Ascending aorta (tissue), 2 donors: Measurements from ENCODE around the gene FIG4. TPM values are rescaled to one million over a fixed set of nuclear protein-coding genes. Genes with fewer than 3 reads are reported as not detected.
"Not testable (repeated sequence)": the region's sequence is repeated elsewhere in the genome, so short reads cannot be mapped to it uniquely, and the experiment has no call there.

ENCODE experiments used
- DNase-seq, 2 donors: peaks; one replicate each; pipeline ENCODE4 v3.0.0-alpha.2; 2019; ENCODE audit warnings: low spot score in 2 of 2
- H3K27ac ChIP-seq, 2 donors: fragments of 200-600 bp; sonication (generic); one replicate each; pipeline ENCODE4 v1.5.1; 2016 to 2017; ENCODE audit warnings: mild to moderate bottlenecking in 1 of 2
- H3K27me3 ChIP-seq: fragments of 200-600 bp; sonication (generic); one replicate; pipeline ENCODE4 v1.5.1; 2017
- H3K36me3 ChIP-seq, 2 donors: fragments of 200-600 bp; sonication (generic); one replicate each; pipeline ENCODE4 v1.5.1; 2016
- H3K4me1 ChIP-seq, 2 donors: fragments of 200-600 bp; sonication (generic); one replicate each; pipeline ENCODE4 v1.5.1; 2016 to 2017; ENCODE audit warnings: mild to moderate bottlenecking in 1 of 2
- H3K4me3 ChIP-seq, 2 donors: fragments of 200-600 bp; sonication (generic); one replicate each; pipeline ENCODE4 v1.5.1; 2016 to 2017; ENCODE audit warnings: mild to moderate bottlenecking in 1 of 2
- H3K9me3 ChIP-seq, 2 donors: fragments of 200-600 bp; sonication (generic); one replicate each; pipeline ENCODE4 v1.5.1; 2016
- intact Hi-C: fragments of 100-400 bp; cut with DNase I; formaldehyde crosslinking; loops from one replicate; pipeline ENCODE4 v1.15.1; 2023
- total RNA-seq: library from RNA; depleted of rRNA; stranded (reverse); fragments of >200 nt; gene quantifications from one replicate; pipeline ENCODE4 v1.1.0, GENCODE V29; 2016
- TF ChIP-seq, protein P1 (sequence below), 3 experiments: fragments of 200-600 bp in 2 of 3; fragments of 450-650 bp in 1 of 3; sonication (generic) in 2 of 3; IDR thresholded peaks; one replicate each; pipeline ENCODE4 v1.5.1; 2016 to 2019; ENCODE audit warnings: antibody characterized with exemption in 3 of 3, mild to moderate bottlenecking in 1 of 3, moderate library complexity in 1 of 3

FIG4 gene
- total RNA-seq, 1 donor from 2014 or later, result 27.9 TPM

- H3K4me1 ChIP-seq, result peaks cover 0 to 17% of the 10 kb centered on the region in 2 donors
- no peaks in the 10 kb centered on the region for H3K27me3 ChIP-seq
- H3K9me3 ChIP-seq, result no peaks in the 10 kb centered on the region
- DNase-seq, result no peak
- peaks cover 0 to 9% of the 10 kb centered on the region in 2 donors for H3K36me3 ChIP-seq
- peak overlapping the region; percentile 82 for H3K27ac ChIP-seq
- TF ChIP-seq, protein P1, sequence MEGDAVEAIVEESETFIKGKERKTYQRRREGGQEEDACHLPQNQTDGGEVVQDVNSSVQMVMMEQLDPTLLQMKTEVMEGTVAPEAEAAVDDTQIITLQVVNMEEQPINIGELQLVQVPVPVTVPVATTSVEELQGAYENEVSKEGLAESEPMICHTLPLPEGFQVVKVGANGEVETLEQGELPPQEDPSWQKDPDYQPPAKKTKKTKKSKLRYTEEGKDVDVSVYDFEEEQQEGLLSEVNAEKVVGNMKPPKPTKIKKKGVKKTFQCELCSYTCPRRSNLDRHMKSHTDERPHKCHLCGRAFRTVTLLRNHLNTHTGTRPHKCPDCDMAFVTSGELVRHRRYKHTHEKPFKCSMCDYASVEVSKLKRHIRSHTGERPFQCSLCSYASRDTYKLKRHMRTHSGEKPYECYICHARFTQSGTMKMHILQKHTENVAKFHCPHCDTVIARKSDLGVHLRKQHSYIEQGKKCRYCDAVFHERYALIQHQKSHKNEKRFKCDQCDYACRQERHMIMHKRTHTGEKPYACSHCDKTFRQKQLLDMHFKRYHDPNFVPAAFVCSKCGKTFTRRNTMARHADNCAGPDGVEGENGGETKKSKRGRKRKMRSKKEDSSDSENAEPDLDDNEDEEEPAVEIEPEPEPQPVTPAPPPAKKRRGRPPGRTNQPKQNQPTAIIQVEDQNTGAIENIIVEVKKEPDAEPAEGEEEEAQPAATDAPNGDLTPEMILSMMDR (IDR thresholded peaks at IDR 0.05), result no peak
- H3K4me3 ChIP-seq, result no peak overlapping the region
- intact Hi-C loops, result no loop called here
Measured at GRCh38 chr6:109722564-109723254, 31.6 kb downstream of the FIG4 start.

DNA sequence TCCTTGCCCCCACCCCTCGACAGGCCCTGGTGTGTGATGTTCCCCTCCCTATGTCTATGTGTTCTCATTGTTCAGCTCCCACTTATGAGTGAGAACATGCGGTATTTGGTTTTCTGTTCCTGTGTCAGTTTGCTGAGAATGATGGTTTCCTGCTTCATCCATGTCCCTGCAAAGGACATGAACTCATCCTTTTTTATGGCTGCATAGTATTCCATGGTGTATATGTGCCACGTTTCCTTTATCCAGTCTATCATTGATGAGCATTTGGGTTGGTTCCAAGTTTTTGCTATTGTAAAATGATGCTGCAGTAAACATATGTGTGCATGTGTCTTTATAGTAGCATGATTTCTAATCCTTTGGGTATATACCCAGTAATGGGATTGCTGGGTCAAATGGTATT, 34.2 kb downstream of the FIG4 start:
- H3K36me3 ChIP-seq, intact Hi-C loops, DNase-seq, H3K4me3 ChIP-seq, H3K27me3 ChIP-seq, H3K9me3 ChIP-seq, H3K27ac ChIP-seq: not testable (repeated sequence)
- peaks cover 0 to 17% of the 10 kb centered on the region in 2 donors for H3K4me1 ChIP-seq

GRCh38 chr6:109736273-109737025, 45.4 kb downstream of the FIG4 start:
- no peak for DNase-seq
- Histone ChIP-seq H3K36me3 (peaks cover 21 to 53% of the 10 kb centered on the region in 2 donors), H3K9me3 (no peaks in the 10 kb centered on the region), H3K4me1 (no peaks in the 10 kb centered on the region), H3K4me3 (no peak overlapping the region), H3K27me3 (no peaks in the 10 kb centered on the region), H3K27ac (no peak overlapping the region)
- TF ChIP-seq, protein P1 (IDR thresholded peaks at IDR 0.05), result no peak
- intact Hi-C loops, result no loop called here

- Histone ChIP-seq H3K36me3 (peaks cover 23 to 58% of the 10 kb centered on the region in 2 donors), H3K27ac (no peak overlapping the region), H3K9me3 (no peaks in the 10 kb centered on the region), H3K27me3 (no peaks in the 10 kb centered on the region), H3K4me3 (no peak overlapping the region), H3K4me1 (no peaks in the 10 kb centered on the region)
- TF ChIP-seq, protein P1 (IDR thresholded peaks at IDR 0.05), result no peak
- DNase-seq, result no peak
- intact Hi-C loops, result no loop called here
Measured at GRCh38 chr6:109738255-109738654, 47.2 kb downstream of the FIG4 start.

DNA sequence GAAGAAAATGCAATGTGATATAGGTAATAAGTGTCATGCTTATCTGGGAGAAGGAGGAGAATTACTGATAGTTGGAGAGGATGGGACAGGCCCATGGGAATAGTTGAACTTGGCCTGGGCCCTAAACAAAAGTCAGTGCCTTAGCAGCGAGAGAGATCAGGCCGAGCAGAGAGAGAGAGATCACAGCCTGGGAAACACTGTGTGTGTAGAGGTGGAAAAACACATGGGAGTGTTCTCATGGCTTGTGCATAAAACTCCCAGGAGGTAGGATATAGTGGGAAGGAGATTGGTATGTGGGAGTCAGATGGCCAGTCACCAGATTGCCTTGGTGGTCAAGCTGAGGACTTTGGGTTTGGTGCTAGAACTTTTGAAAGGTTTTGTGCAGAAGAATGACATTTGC, 47.6 kb downstream of the FIG4 start:
- TF ChIP-seq, protein P1 (IDR thresholded peaks at IDR 0.05), result no peak

GRCh38 chr6:109739686-109740085, 48.6 kb downstream of the FIG4 start:
- Histone ChIP-seq H3K4me1 (no peaks in the 10 kb centered on the region), H3K4me3 (no peak overlapping the region), H3K27me3 (no peaks in the 10 kb centered on the region), H3K27ac (no peak overlapping the region), H3K36me3 (peaks cover 28 to 72% of the 10 kb centered on the region in 2 donors), H3K9me3 (no peaks in the 10 kb centered on the region)
- no peak for DNase-seq
- TF ChIP-seq, protein P1 (IDR thresholded peaks at IDR 0.05), result no peak
- intact Hi-C loops, result no loop called here

More for the DNA sequence above, 47.6 kb downstream of the FIG4 start:
- H3K4me3 ChIP-seq, result no peak overlapping the region
- H3K4me1 ChIP-seq, result no peaks in the 10 kb centered on the region
- no peak overlapping the region for H3K27ac ChIP-seq
- intact Hi-C loops, result no loop called here
- H3K36me3 ChIP-seq, result peaks cover 26 to 63% of the 10 kb centered on the region in 2 donors
- H3K27me3 ChIP-seq, result no peaks in the 10 kb centered on the region
- no peaks in the 10 kb centered on the region for H3K9me3 ChIP-seq
- no peak for DNase-seq
